ENCODE data around the gene ZNF649.
"Not testable (repeated sequence)": the region's sequence is repeated elsewhere in the genome, so short reads cannot be mapped to it uniquely, and the experiment has no call there.

The ZNF649 gene

DNA sequence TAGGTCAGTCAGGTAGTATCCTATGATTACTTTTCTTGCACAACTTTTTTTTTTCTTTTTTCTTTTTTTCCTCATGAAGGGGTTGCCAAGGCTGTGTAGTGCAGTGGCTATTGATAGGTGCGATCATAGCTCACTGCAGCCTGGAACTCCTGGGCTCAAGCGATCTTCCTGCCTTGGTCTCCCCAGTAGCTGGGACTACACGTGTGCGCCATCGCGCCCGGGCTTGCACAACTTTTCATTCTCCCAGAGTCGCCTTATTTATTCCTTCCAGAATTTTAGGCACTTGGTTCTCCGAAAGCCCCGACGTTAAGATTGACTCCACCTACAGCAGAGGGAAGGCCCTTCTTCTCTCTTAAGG, 21.6 kb upstream of the ZNF649 start:
- H3K4me1 ChIP-seq, result peaks cover 9 to 15% (median 11%) of the 10 kb centered on the region in 10 experiments
- H3K9me3 ChIP-seq (replicated peaks in 1 of 11), result peaks cover 69 to 86% (median 74%) of the 10 kb centered on the region in 11 experiments
- H3K4me3 ChIP-seq, result peak overlapping the region; percentile 81 to 93 (median 84)
- H3K9ac ChIP-seq, result peak overlapping the region in 8 of 11 experiments; percentile 74 to 90 (median 87); a peak in 12 of 22 replicates
- H3K27me3 ChIP-seq, result no peaks in the 10 kb centered on the region
- TF ChIP-seq Cebpa-rat (IDR thresholded peaks at IDR 0.05), result no peak
- H3K36me3 ChIP-seq, result peaks cover 20 to 45% (median 26%) of the 10 kb centered on the region in 11 experiments
- no peaks in the 10 kb centered on the region for H4K20me1 ChIP-seq
- H3K27ac ChIP-seq, result peak overlapping the region in 10 of 11 experiments; percentile 74 to 90 (median 82); a peak in 20 of 22 replicates
- H3K4me2 ChIP-seq, result peak overlapping the region; percentile 45 to 95 (median 91); a peak in 21 of 22 replicates

DNA sequence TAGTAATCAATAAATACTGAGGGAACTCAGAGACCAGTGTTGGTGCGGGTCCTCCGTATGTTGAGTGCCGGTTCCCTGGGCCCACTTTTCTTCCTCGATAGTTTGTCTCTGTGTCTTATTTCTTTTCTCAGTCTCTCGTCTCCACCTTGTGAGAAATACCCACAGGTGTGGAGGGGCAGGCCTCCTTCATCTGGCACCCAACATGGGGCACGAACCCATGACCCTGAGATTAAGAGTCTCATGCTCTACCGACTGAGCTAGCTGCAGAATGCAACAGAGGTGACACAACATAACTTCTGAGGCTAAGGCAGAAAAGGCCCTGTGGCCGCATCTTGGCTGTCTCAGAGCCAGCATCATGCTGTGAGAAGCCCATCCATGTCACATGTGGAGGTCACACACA, 17.1 kb upstream of the ZNF649 start:
- no peaks in the 10 kb centered on the region for H4K20me1 ChIP-seq
- no peaks in the 10 kb centered on the region for H3K27me3 ChIP-seq
- no peak overlapping the region for H3K4me2 ChIP-seq
- peaks cover 0 to 15% (median 0%) of the 10 kb centered on the region in 11 experiments; a peak in 5 of 22 replicates for H3K36me3 ChIP-seq
- H3K27ac ChIP-seq, result no peak overlapping the region
- peaks cover 0 to 5% (median 2%) of the 10 kb centered on the region in 10 experiments; a peak in 2 of 20 replicates for H3K4me1 ChIP-seq
- H3K4me3 ChIP-seq, result peak overlapping the region in 5 of 10 experiments; percentile 14 to 31 (median 21); a peak in 3 of 20 replicates
- H3K9me3 ChIP-seq (replicated peaks in 1 of 11), result peaks cover 96 to 98% (median 98%) of the 10 kb centered on the region in 11 experiments
- TF ChIP-seq Cebpa-rat (IDR thresholded peaks at IDR 0.05), result no peak
- H3K9ac ChIP-seq, result no peak overlapping the region

DNA sequence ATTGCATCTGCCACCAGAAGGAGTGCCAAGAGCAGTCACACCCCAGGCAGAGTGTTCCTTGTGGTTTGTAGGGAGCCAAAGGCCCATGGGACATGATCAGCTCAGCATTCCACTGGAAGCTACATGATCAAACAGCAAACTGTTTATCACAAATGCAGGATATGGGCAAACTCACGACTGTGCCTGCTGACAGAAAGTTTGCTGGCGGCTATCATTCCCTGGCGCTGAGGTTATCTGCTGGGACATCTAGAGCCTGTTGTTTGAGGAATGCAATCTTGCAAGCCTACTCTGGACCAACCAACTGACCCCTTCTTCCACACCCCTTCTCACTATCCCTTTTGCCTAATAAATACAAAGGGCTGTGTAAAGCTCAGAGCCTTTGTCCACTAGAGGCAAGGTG, 14.8 kb upstream of the ZNF649 start:
- peaks cover 0 to 15% (median 0%) of the 10 kb centered on the region in 11 experiments; a peak in 4 of 22 replicates for H3K36me3 ChIP-seq
- H3K27ac ChIP-seq, result no peak overlapping the region
- no peaks in the 10 kb centered on the region for H4K20me1 ChIP-seq
- peak overlapping the region in 2 of 10 experiments; percentile 1 to 15; a peak in 2 of 20 replicates for H3K4me3 ChIP-seq
- peaks cover 0 to 3% (median 0%) of the 10 kb centered on the region in 10 experiments; a peak in 2 of 20 replicates for H3K4me1 ChIP-seq
- H3K4me2 ChIP-seq, result no peak overlapping the region
- no peaks in the 10 kb centered on the region for H3K27me3 ChIP-seq
- H3K9ac ChIP-seq, result no peak overlapping the region
- no peak for TF ChIP-seq Cebpa-rat (IDR thresholded peaks at IDR 0.05)
- H3K9me3 ChIP-seq (replicated peaks in 1 of 11), result peaks cover 100% of the 10 kb centered on the region in 11 experiments

DNA sequence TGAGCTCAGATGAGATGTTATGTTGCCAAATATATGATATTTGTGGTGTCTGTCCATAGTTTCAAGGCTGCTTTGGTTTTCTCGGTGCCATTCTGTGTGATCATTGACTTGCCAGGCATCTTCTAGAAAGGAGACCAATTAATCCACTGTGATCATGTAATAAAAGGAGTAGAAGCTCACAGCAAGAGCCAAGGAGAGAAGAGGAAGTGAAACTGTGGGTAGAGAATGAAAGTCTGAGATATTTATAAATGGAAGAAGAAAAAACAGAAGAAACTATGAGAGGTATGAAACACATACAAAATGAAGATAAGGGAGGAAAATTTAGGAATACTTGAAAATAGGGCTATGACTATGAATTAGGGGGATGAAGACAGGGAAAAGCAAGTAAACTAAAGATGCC, 11.3 kb upstream of the ZNF649 start:
- H3K4me2 ChIP-seq, result no peak overlapping the region; a peak in 1 of 22 replicates
- peaks cover 0 to 6% (median 0%) of the 10 kb centered on the region in 11 experiments; a peak in 2 of 22 replicates for H3K36me3 ChIP-seq
- H4K20me1 ChIP-seq, result no peaks in the 10 kb centered on the region
- H3K4me3 ChIP-seq, result peak overlapping the region in 2 of 10 experiments; percentile 2 to 10; a peak in 2 of 20 replicates
- no peak for TF ChIP-seq Cebpa-rat (IDR thresholded peaks at IDR 0.05)
- H3K9ac ChIP-seq, result no peak overlapping the region
- peaks cover 100% of the 10 kb centered on the region in 11 experiments for H3K9me3 ChIP-seq (replicated peaks in 1 of 11)
- H3K27me3 ChIP-seq, result no peaks in the 10 kb centered on the region
- H3K27ac ChIP-seq, result no peak overlapping the region
- H3K4me1 ChIP-seq, result peaks cover 0 to 3% (median 0%) of the 10 kb centered on the region in 10 experiments; a peak in 2 of 20 replicates

DNA sequence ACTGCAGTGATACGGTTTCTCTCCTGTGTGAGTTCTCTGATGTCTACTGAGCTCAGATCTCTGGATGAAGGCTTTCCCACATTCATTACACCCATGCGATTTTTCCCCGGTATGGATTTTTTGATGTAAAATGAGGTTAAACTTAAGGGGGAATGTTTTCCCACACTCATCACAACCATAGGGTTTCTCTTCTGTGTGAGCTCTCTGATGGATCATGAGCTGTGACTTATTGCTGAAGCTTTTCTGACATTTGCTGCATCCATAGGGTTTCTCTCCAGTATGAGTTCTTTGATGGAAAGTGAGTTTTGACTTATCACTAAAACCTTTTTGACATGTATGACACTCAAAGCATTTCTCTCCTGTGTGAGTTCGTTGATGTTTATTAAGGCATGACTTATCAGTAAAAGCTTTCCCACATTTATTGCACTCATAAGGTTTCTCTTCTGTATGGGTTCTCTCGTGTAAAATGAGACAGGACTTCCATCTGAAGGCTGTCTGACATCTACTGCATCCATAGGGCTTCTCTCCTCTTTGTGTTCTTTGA, 10.6 kb upstream of the ZNF649 start:
- Histone ChIP-seq H3K9ac (no peak overlapping the region), H3K9me3 (replicated peaks in 1 of 11) (peaks cover 98 to 100% (median 100%) of the 10 kb centered on the region in 11 experiments), H4K20me1 (no peaks in the 10 kb centered on the region), H3K27ac (no peak overlapping the region), H3K4me3 (peak overlapping the region in 3 of 10 experiments; percentile 3 to 25 (median 6); a peak in 4 of 20 replicates), H3K27me3 (no peaks in the 10 kb centered on the region), H3K4me2 (no peak overlapping the region), H3K36me3 (peaks cover 0 to 6% (median 0%) of the 10 kb centered on the region in 11 experiments; a peak in 2 of 22 replicates), H3K4me1 (peaks cover 0 to 3% (median 0%) of the 10 kb centered on the region in 10 experiments; a peak in 2 of 20 replicates)
- no peak for TF ChIP-seq Cebpa-rat (IDR thresholded peaks at IDR 0.05)

DNA sequence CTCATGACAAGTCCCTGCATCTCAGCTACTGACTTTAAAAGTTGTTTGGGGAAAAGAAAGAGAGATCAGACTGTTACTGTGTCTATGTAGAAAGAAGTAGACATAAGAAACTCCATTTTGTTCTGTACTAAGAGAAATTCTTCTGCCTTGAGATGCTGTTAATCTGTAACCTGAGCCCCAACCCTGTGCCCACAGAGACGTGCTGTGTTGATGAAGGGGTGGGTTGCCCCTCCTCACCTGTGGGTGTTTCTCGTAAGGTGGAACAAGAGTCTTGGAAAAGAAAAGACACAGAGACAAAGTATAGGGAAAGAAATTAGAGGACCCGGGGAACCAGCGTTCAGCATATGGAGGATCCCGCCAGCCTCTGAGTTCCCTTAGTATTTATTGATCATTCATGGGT, 3.2 kb upstream of the ZNF649 start:
- not testable (repeated sequence) for H3K27ac ChIP-seq, H3K9ac ChIP-seq, H3K27me3 ChIP-seq, H3K4me2 ChIP-seq, H3K4me3 ChIP-seq, H4K20me1 ChIP-seq
- Histone ChIP-seq H3K4me1 (peaks cover 0 to 10% (median 10%) of the 10 kb centered on the region in 10 experiments; a peak in 11 of 20 replicates), H3K36me3 (peaks cover 3 to 14% (median 8%) of the 10 kb centered on the region in 11 experiments), H3K9me3 (replicated peaks in 1 of 11) (peaks cover 75 to 92% (median 86%) of the 10 kb centered on the region in 11 experiments)

DNA sequence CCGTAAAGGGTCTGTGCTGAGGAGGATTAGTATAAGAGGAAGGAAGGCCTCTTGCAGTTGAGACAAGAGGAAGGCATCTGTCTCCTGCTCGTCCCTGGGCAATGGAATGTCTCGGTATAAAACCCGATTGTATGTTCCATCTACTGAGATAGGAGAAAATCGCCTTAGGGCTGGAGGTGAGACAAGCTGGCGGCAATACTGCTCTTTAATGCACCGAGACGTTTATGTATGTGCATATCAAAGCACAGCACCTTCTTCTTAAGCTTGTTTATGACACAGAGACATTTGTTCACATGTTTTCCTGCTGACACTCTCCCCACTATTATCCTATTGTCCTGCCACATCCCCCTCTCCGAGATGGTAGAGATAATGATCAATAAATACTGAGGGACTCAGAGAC, 1.3 kb upstream of the ZNF649 start:
- H3K27ac ChIP-seq, H3K4me3 ChIP-seq, H4K20me1 ChIP-seq, H3K27me3 ChIP-seq, H3K4me2 ChIP-seq, H3K9ac ChIP-seq: not testable (repeated sequence)
- peaks cover 0 to 12% (median 10%) of the 10 kb centered on the region in 10 experiments; a peak in 11 of 20 replicates for H3K4me1 ChIP-seq
- peaks cover 21 to 33% (median 27%) of the 10 kb centered on the region in 11 experiments for H3K36me3 ChIP-seq
- H3K9me3 ChIP-seq (replicated peaks in 1 of 11), result peaks cover 75 to 92% (median 86%) of the 10 kb centered on the region in 11 experiments

DNA sequence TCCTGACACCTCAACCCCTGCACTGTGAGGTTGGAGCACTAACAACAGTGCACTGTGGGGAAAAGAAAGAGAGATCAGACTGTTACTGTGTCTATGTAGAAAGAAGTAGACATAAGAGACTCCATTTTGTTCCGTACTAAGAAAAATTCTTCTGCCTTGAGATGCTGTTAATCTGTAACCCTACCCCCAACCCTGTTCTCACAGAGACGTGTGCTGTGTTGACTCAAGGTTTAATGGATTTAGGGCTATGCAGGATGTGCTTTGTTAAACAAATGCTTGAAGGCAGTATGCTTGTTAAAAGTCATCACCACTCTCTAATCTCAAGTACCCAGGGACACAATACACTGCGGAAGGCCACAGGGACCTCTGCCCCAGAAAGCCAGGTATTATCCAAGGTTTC, 822 bp upstream of the ZNF649 start:
- H3K4me2 ChIP-seq, H3K27me3 ChIP-seq, H3K9ac ChIP-seq, H4K20me1 ChIP-seq, H3K27ac ChIP-seq: not testable (repeated sequence)
- H3K9me3 ChIP-seq (replicated peaks in 1 of 11), result peaks cover 76 to 92% (median 86%) of the 10 kb centered on the region in 11 experiments
- peak overlapping the region in 1 of 10 experiments; percentile 15; a peak in 2 of 20 replicates for H3K4me3 ChIP-seq
- peaks cover 26 to 37% (median 32%) of the 10 kb centered on the region in 11 experiments for H3K36me3 ChIP-seq
- H3K4me1 ChIP-seq, result peaks cover 0 to 12% (median 10%) of the 10 kb centered on the region in 10 experiments; a peak in 11 of 20 replicates

DNA sequence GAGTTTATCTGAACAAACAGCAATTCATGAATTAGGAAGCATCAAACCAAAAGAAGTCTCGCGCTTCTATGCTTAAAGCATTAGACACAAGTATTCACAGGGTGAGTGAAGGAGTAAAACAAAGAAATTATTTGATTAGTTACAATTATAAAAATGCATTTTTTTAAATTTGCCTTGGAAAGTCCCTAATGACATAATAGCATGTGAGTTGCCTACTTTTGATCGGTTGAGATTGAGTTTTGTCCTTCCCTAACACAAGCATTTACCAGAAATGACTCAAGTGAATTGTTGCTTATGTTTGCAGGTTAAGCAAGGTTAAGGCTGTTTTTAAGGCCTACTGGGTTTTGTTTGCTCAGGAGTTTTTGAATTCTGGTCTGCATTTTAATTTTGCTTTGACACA, 389 bp upstream of the ZNF649 start:
- Histone ChIP-seq H3K27ac (peak overlapping the region in 4 of 11 experiments; percentile 85 to 98 (median 92); a peak in 9 of 22 replicates), H4K20me1 (no peaks in the 10 kb centered on the region; a peak in 1 of 22 replicates), H3K9ac (peak overlapping the region in 5 of 11 experiments; percentile 86 to 98 (median 94); a peak in 5 of 22 replicates), H3K4me2 (no peak overlapping the region), H3K9me3 (replicated peaks in 1 of 11) (peaks cover 77 to 92% (median 86%) of the 10 kb centered on the region in 11 experiments), H3K27me3 (no peaks in the 10 kb centered on the region), H3K4me1 (peaks cover 0 to 12% (median 10%) of the 10 kb centered on the region in 10 experiments; a peak in 11 of 20 replicates), H3K36me3 (peaks cover 30 to 42% (median 36%) of the 10 kb centered on the region in 11 experiments), H3K4me3 (peak overlapping the region in 7 of 10 experiments; percentile 75 to 89 (median 79); a peak in 11 of 20 replicates)
- TF ChIP-seq Cebpa-rat (IDR thresholded peaks at IDR 0.05), result no peak
